PC-3 (cell line): Measurements from ENCODE around the gene ABITRAM.

Experiments used
- EZH2 ChIP-seq: fragments of 300-600 bp; sonication (generic); IDR thresholded peaks from one replicate; pipeline ENCODE4 v1.6.1; 2017; ENCODE audit warnings: antibody characterized with exemption, mild to moderate bottlenecking, low read length; ENCODE audit not compliant: unreplicated experiment
- EZH2phosphoT487 ChIP-seq: fragments of 300-600 bp; sonication (generic); IDR thresholded peaks from 2 replicates; pipeline ENCODE4 v1.6.1; 2018; ENCODE audit warnings: mild to moderate bottlenecking, antibody characterized with exemption, low read length, borderline replicate concordance
- TF ChIP-seq, protein P1 (sequence below): fragments of 300-600 bp; sonication (generic); conservative IDR thresholded peaks from 2 replicates; pipeline ENCODE4 v1.5.1; 2017; ENCODE audit warnings: antibody characterized with exemption, low read depth, mild to moderate bottlenecking, low read length

DNA sequence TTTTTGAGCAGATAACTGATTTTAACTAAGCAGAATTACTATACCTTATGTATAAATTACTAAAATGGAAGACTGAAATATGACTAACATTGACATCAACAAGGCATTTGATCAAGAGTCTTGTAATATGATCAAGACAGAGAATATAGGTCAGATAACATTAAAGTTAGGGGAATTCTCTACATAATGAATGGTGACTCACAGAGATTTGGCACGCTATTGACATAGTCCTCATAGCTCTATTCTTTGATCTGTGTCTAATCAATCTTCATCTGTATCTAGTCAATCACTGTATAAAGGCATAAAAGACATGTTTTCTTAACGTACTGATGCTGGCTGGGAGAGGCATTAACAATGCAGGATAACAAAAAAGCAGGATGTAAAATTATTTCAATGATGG lies 17.4 kb downstream of the ABITRAM start:
- TF ChIP-seq, protein P1, sequence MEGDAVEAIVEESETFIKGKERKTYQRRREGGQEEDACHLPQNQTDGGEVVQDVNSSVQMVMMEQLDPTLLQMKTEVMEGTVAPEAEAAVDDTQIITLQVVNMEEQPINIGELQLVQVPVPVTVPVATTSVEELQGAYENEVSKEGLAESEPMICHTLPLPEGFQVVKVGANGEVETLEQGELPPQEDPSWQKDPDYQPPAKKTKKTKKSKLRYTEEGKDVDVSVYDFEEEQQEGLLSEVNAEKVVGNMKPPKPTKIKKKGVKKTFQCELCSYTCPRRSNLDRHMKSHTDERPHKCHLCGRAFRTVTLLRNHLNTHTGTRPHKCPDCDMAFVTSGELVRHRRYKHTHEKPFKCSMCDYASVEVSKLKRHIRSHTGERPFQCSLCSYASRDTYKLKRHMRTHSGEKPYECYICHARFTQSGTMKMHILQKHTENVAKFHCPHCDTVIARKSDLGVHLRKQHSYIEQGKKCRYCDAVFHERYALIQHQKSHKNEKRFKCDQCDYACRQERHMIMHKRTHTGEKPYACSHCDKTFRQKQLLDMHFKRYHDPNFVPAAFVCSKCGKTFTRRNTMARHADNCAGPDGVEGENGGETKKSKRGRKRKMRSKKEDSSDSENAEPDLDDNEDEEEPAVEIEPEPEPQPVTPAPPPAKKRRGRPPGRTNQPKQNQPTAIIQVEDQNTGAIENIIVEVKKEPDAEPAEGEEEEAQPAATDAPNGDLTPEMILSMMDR, result no peak
- no peak for TF ChIP-seq EZH2
- no peak for TF ChIP-seq EZH2phosphoT487
